ENCODE data around the gene SLCO2A1.

The SLCO2A1 gene

DNA sequence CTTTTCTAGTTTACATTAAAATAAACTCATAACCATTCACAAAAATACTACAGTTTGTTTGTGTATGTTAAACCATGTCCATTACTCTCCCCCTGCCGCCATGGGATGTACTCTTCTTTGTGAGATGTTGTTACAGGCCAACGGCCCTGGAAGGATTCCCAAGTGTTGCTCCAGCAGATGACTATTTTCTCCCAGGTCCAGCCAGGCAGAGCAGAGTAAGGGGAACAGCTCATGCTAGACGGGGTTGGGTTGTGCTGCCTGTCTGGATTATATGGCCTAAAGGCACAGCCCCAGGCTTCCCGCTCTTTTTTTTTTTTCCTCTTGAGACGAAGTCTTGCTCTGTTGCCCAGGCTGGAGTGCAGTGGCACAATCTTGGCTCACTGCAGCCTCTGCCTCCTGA, 24.5 kb upstream of the SLCO2A1 start:
- no peaks in the 10 kb centered on the region for H3K9me3 ChIP-seq (ENCODE audit: control insufficient read depth, low read length)
- DNase-seq = no peak

GRCh38 chr3:134052370-134052769, 22.6 kb upstream of the SLCO2A1 start:
- DNase-seq = no peak
- H3K36me3 ChIP-seq (ENCODE audit: control insufficient read depth, insufficient read depth, low read length) = no peaks in the 10 kb centered on the region

More for the DNA sequence above, 24.5 kb upstream of the SLCO2A1 start:
- H3K4me1 ChIP-seq (ENCODE audit: control insufficient read depth, insufficient read depth, low read length, poor library complexity, severe bottlenecking) = no peaks in the 10 kb centered on the region
- no peaks in the 10 kb centered on the region for H3K36me3 ChIP-seq (ENCODE audit: control insufficient read depth, insufficient read depth, low read length)
- H3K4me3 ChIP-seq (ENCODE audit: insufficient read depth, low read depth, low read length, poor library complexity, severe bottlenecking) = no peak overlapping the region
- no peak overlapping the region for H3K27ac ChIP-seq (ENCODE audit: insufficient read depth, low read length, poor library complexity, severe bottlenecking)
- H3K27me3 ChIP-seq (replicated peaks; ENCODE audit: control insufficient read depth, insufficient read depth, low read length, poor library complexity, severe bottlenecking) = no peaks in the 10 kb centered on the region

GRCh38 chr3:134049676-134050075, 20.0 kb upstream of the SLCO2A1 start:
- H3K27ac ChIP-seq (ENCODE audit: insufficient read depth, low read length, poor library complexity, severe bottlenecking) = no peak overlapping the region
- H3K4me1 ChIP-seq (ENCODE audit: control insufficient read depth, insufficient read depth, low read length, poor library complexity, severe bottlenecking) = no peaks in the 10 kb centered on the region
- no peaks in the 10 kb centered on the region for H3K9me3 ChIP-seq (ENCODE audit: control insufficient read depth, low read length)
- DNase-seq = no peak
- H3K4me3 ChIP-seq (ENCODE audit: insufficient read depth, low read depth, low read length, poor library complexity, severe bottlenecking) = no peak overlapping the region
- H3K27me3 ChIP-seq (replicated peaks; ENCODE audit: control insufficient read depth, insufficient read depth, low read length, poor library complexity, severe bottlenecking) = no peaks in the 10 kb centered on the region
- H3K36me3 ChIP-seq (ENCODE audit: control insufficient read depth, insufficient read depth, low read length) = no peaks in the 10 kb centered on the region

More at GRCh38 chr3:134052370-134052769, 22.6 kb upstream of the SLCO2A1 start:
- Histone ChIP-seq H3K9me3 (ENCODE audit: control insufficient read depth, low read length) (no peaks in the 10 kb centered on the region), H3K27me3 (replicated peaks; ENCODE audit: control insufficient read depth, insufficient read depth, low read length, poor library complexity, severe bottlenecking) (no peaks in the 10 kb centered on the region), H3K4me3 (ENCODE audit: insufficient read depth, low read depth, low read length, poor library complexity, severe bottlenecking) (no peak overlapping the region), H3K4me1 (ENCODE audit: control insufficient read depth, insufficient read depth, low read length, poor library complexity, severe bottlenecking) (no peaks in the 10 kb centered on the region), H3K27ac (ENCODE audit: insufficient read depth, low read length, poor library complexity, severe bottlenecking) (no peak overlapping the region)

DNA sequence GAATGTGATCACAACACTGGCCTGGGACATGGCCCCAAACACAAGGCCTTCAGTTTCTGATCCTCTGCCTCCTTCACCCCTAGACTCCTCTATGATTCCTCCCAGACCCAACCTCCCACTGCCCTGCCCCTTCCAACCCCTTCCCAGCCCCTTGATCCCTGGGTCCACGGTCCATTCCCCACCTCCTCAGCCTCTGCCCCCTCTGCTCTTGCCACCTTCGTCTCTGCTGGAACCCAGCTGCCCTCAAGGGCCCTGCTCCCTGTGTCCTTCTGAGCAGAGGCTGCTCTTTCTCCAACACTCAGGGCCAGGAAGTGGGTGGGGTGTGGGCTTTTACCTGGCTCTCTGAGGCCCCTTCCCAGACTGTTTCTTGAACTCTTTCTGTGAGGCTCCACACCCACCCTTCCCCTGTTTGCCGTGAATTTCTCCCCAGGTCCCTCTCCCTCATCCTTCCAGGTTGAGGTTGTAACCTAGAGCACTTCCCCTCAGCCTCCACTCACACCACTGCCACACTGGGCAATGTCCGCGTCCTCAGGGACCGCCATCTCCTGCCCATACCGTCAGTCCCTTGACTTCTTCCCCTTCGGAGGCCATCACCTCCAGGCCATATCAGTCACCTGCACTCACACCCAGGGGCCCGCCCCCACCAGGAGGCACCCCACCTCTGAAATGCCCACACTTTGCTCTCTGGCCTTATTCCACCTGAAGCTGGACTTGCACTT, 18.7 kb upstream of the SLCO2A1 start:
- no peaks in the 10 kb centered on the region for H3K36me3 ChIP-seq (ENCODE audit: control insufficient read depth, insufficient read depth, low read length)
- H3K9me3 ChIP-seq (ENCODE audit: control insufficient read depth, low read length) = no peaks in the 10 kb centered on the region
- H3K27ac ChIP-seq (ENCODE audit: insufficient read depth, low read length, poor library complexity, severe bottlenecking) = no peak overlapping the region
- H3K4me1 ChIP-seq (ENCODE audit: control insufficient read depth, insufficient read depth, low read length, poor library complexity, severe bottlenecking) = no peaks in the 10 kb centered on the region
- no peak overlapping the region for H3K4me3 ChIP-seq (ENCODE audit: insufficient read depth, low read depth, low read length, poor library complexity, severe bottlenecking)
- no peaks in the 10 kb centered on the region for H3K27me3 ChIP-seq (replicated peaks; ENCODE audit: control insufficient read depth, insufficient read depth, low read length, poor library complexity, severe bottlenecking)
- no peak for DNase-seq

GRCh38 chr3:134044459-134044858, 14.7 kb upstream of the SLCO2A1 start:
- Histone ChIP-seq H3K36me3 (ENCODE audit: control insufficient read depth, insufficient read depth, low read length) (no peaks in the 10 kb centered on the region), H3K4me1 (ENCODE audit: control insufficient read depth, insufficient read depth, low read length, poor library complexity, severe bottlenecking) (no peaks in the 10 kb centered on the region), H3K27ac (ENCODE audit: insufficient read depth, low read length, poor library complexity, severe bottlenecking) (no peak overlapping the region), H3K4me3 (ENCODE audit: insufficient read depth, low read depth, low read length, poor library complexity, severe bottlenecking) (no peak overlapping the region), H3K9me3 (ENCODE audit: control insufficient read depth, low read length) (no peaks in the 10 kb centered on the region), H3K27me3 (replicated peaks; ENCODE audit: control insufficient read depth, insufficient read depth, low read length, poor library complexity, severe bottlenecking) (no peaks in the 10 kb centered on the region)
- no peak for DNase-seq

DNA sequence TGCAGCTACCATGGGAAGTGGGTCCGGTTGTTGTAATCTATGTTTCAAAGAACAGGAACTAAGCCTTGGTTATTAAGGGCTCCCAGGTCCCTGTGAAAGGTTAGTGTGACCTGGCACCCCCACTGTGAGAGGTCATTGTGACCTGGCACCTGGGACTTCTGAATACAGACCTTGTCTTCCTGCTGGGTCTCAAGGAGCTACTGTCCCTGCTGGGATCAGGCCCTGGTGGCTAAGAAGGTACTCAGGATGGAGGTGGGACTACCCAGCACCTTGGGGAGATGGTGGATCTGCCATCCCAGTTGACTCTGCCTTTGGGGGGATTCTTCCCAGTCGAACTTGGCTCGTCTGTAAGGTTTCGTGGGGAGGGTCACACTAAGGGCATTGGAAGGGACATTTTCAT, 10.3 kb upstream of the SLCO2A1 start:
- Histone ChIP-seq H3K27me3 (replicated peaks; ENCODE audit: control insufficient read depth, insufficient read depth, low read length, poor library complexity, severe bottlenecking) (no peaks in the 10 kb centered on the region), H3K27ac (ENCODE audit: insufficient read depth, low read length, poor library complexity, severe bottlenecking) (no peak overlapping the region), H3K36me3 (ENCODE audit: control insufficient read depth, insufficient read depth, low read length) (no peaks in the 10 kb centered on the region), H3K4me1 (ENCODE audit: control insufficient read depth, insufficient read depth, low read length, poor library complexity, severe bottlenecking) (no peaks in the 10 kb centered on the region), H3K4me3 (ENCODE audit: insufficient read depth, low read depth, low read length, poor library complexity, severe bottlenecking) (no peak overlapping the region), H3K9me3 (ENCODE audit: control insufficient read depth, low read length) (no peaks in the 10 kb centered on the region)
- DNase-seq = no peak

DNA sequence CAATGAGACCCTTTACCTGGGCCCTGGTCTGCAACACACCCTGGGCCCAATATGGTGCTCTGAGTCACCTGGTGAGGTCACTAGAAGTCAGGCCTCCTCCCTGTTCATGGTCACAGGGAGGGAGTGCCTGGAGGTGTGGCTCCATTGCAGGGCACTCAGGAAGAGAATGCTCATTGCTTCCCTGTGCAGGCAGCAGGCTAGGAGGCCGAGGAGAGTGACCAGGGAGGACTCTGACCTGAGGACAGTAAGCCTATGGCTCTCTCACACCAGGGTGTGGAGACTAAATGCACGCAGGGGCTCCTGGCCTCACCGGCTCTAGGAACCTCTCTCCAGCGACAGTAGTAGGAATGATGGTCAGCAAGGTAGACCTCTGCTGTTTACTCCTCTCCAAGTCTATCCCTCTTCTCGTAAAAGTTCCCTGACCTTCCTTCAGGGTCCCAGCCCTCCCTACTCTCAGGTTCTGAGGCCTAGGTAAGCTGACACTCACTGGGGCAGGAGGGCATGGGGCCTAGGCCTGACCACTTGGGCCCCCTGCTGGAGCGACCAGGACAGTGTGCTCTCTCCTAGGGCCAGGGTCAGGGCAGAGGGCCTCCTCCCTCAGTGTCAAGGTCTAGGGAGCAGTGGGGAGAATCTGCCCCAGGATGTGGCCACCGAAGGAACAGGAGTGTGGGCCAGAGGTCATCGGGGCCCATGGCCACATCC, 9.6 kb upstream of the SLCO2A1 start:
- no peak for DNase-seq
- H3K27ac ChIP-seq (ENCODE audit: insufficient read depth, low read length, poor library complexity, severe bottlenecking) = no peak overlapping the region
- H3K4me1 ChIP-seq (ENCODE audit: control insufficient read depth, insufficient read depth, low read length, poor library complexity, severe bottlenecking) = no peaks in the 10 kb centered on the region
- H3K4me3 ChIP-seq (ENCODE audit: insufficient read depth, low read depth, low read length, poor library complexity, severe bottlenecking) = no peak overlapping the region
- no peaks in the 10 kb centered on the region for H3K36me3 ChIP-seq (ENCODE audit: control insufficient read depth, insufficient read depth, low read length)
- H3K27me3 ChIP-seq (replicated peaks; ENCODE audit: control insufficient read depth, insufficient read depth, low read length, poor library complexity, severe bottlenecking) = no peaks in the 10 kb centered on the region
- H3K9me3 ChIP-seq (ENCODE audit: control insufficient read depth, low read length) = no peaks in the 10 kb centered on the region

- DNase-seq = no peak
- Histone ChIP-seq H3K9me3 (ENCODE audit: control insufficient read depth, low read length) (no peaks in the 10 kb centered on the region), H3K27me3 (replicated peaks; ENCODE audit: control insufficient read depth, insufficient read depth, low read length, poor library complexity, severe bottlenecking) (no peaks in the 10 kb centered on the region), H3K4me3 (ENCODE audit: insufficient read depth, low read depth, low read length, poor library complexity, severe bottlenecking) (no peak overlapping the region), H3K4me1 (ENCODE audit: control insufficient read depth, insufficient read depth, low read length, poor library complexity, severe bottlenecking) (no peaks in the 10 kb centered on the region), H3K36me3 (ENCODE audit: control insufficient read depth, insufficient read depth, low read length) (no peaks in the 10 kb centered on the region), H3K27ac (ENCODE audit: insufficient read depth, low read length, poor library complexity, severe bottlenecking) (no peak overlapping the region)
These were observed 9.0 kb upstream of the SLCO2A1 start for GRCh38 chr3:134038716-134039115.

DNA sequence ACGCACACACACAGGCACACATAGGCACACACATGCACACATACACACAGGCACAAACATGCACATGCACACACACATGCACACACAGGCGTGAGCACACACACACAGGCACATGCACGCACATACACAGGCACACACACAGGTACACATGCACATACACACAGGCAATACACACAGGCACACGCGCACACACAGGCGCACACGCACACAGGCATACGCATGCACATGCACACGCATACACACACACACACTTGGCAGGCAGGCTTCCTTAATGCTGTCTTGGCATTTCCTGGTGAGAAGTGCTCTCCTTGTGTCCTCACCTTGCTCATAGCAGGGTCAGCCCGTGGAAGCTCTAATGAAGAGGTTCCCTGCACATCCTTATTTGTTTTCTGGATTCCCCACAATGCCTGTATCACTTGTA, 8.4 kb upstream of the SLCO2A1 start:
- H3K27ac ChIP-seq (ENCODE audit: insufficient read depth, low read length, poor library complexity, severe bottlenecking) = no peak overlapping the region
- H3K27me3 ChIP-seq (replicated peaks; ENCODE audit: control insufficient read depth, insufficient read depth, low read length, poor library complexity, severe bottlenecking) = no peaks in the 10 kb centered on the region
- H3K36me3 ChIP-seq (ENCODE audit: control insufficient read depth, insufficient read depth, low read length) = no peaks in the 10 kb centered on the region
- H3K4me1 ChIP-seq (ENCODE audit: control insufficient read depth, insufficient read depth, low read length, poor library complexity, severe bottlenecking) = no peaks in the 10 kb centered on the region
- no peaks in the 10 kb centered on the region for H3K9me3 ChIP-seq (ENCODE audit: control insufficient read depth, low read length)
- no peak overlapping the region for H3K4me3 ChIP-seq (ENCODE audit: insufficient read depth, low read depth, low read length, poor library complexity, severe bottlenecking)
- no peak for DNase-seq

GRCh38 chr3:134037168-134037567, 7.4 kb upstream of the SLCO2A1 start:
- DNase-seq = no peak
- no peaks in the 10 kb centered on the region for H3K27me3 ChIP-seq (replicated peaks; ENCODE audit: control insufficient read depth, insufficient read depth, low read length, poor library complexity, severe bottlenecking)
- H3K4me3 ChIP-seq (ENCODE audit: insufficient read depth, low read depth, low read length, poor library complexity, severe bottlenecking) = no peak overlapping the region
- H3K4me1 ChIP-seq (ENCODE audit: control insufficient read depth, insufficient read depth, low read length, poor library complexity, severe bottlenecking) = no peaks in the 10 kb centered on the region
- H3K36me3 ChIP-seq (ENCODE audit: control insufficient read depth, insufficient read depth, low read length) = no peaks in the 10 kb centered on the region
- H3K27ac ChIP-seq (ENCODE audit: insufficient read depth, low read length, poor library complexity, severe bottlenecking) = no peak overlapping the region
- no peaks in the 10 kb centered on the region for H3K9me3 ChIP-seq (ENCODE audit: control insufficient read depth, low read length)

All from effector memory CD4-positive, alpha-beta T cell (primary cell).